Neuronal stem cell (in vitro differentiated cells): ENCODE measurements around the gene KCTD12.

Experiments
- DNase-seq: peaks from one replicate; pipeline ENCODE4 v3.0.0-alpha.2; 2013; ENCODE audit warnings: low spot score
- H2AFZ ChIP-seq: one replicate; pipeline ENCODE4 v1.6.1; 2013; ENCODE audit warnings: mild to moderate bottlenecking, low read length, inconsistent platforms
- H2AK5ac ChIP-seq: 2 replicates; pipeline ENCODE4 v1.6.1; 2013; ENCODE audit warnings: low read depth, mild to moderate bottlenecking, inconsistent platforms, low read length, moderate library complexity, mixed read lengths
- H2BK120ac ChIP-seq: 2 replicates; pipeline ENCODE4 v1.6.1; 2013; ENCODE audit warnings: low read depth, mild to moderate bottlenecking, inconsistent platforms, low read length, moderate library complexity, mixed read lengths
- H2BK12ac ChIP-seq: one replicate; pipeline ENCODE4 v1.6.1; 2013; ENCODE audit warnings: low read length, inconsistent platforms
- H2BK15ac ChIP-seq: 2 replicates; pipeline ENCODE4 v1.6.1; 2013; ENCODE audit warnings: mild to moderate bottlenecking, low read length, inconsistent platforms, mixed read lengths
- H2BK5ac ChIP-seq: one replicate; pipeline ENCODE4 v1.6.1; 2013; ENCODE audit warnings: inconsistent platforms, mild to moderate bottlenecking, low read length, moderate library complexity
- H3K14ac ChIP-seq: one replicate; pipeline ENCODE4 v1.6.1; 2013; ENCODE audit warnings: low read length, inconsistent platforms
- H3K18ac ChIP-seq: 2 replicates; pipeline ENCODE4 v1.6.1; 2013; ENCODE audit warnings: low read length, inconsistent platforms
- H3K23ac ChIP-seq: 2 replicates; pipeline ENCODE4 v1.6.1; 2013; ENCODE audit warnings: low read depth, mild to moderate bottlenecking, mixed read lengths, low read length, inconsistent platforms; ENCODE audit not compliant: poor library complexity
- H3K27ac ChIP-seq: replicated peaks from 3 replicates; pipeline ENCODE4 v1.5.1; 2013; ENCODE audit warnings: low read length, inconsistent platforms
- H3K27me3 ChIP-seq, 3 experiments: 2 replicates each; pipeline ENCODE4 v1.6.1; 2013; ENCODE audit warnings: low read length in 3 of 3, mild to moderate bottlenecking in 2 of 3, inconsistent platforms in 1 of 3, low read depth in 1 of 3, mixed read lengths in 1 of 3, moderate library complexity in 1 of 3; ENCODE audit not compliant: control insufficient read depth in 3 of 3, insufficient read depth in 3 of 3
- H3K36me3 ChIP-seq, 2 donors: replicated peaks in 1 of 2; 2 replicates each; pipeline ENCODE4 v1.6.1; 2013; ENCODE audit warnings: low read length in 2 of 2; ENCODE audit not compliant: control insufficient read depth in 2 of 2, insufficient read depth in 2 of 2
- H3K4ac ChIP-seq: 2 replicates; pipeline ENCODE4 v1.6.1; 2013; ENCODE audit warnings: inconsistent platforms, mild to moderate bottlenecking, low read length, moderate library complexity
- H3K4me1 ChIP-seq, 2 donors: 1 replicate in 1 of 2; 2 replicates in 1 of 2; pipeline ENCODE4 v1.6.1; 2013; ENCODE audit warnings: low read length in 2 of 2, low read depth in 1 of 2; ENCODE audit not compliant: control insufficient read depth in 2 of 2, insufficient read depth in 1 of 2
- H3K4me2 ChIP-seq: one replicate; pipeline ENCODE4 v1.6.1; 2013; ENCODE audit warnings: mild to moderate bottlenecking, low read length, inconsistent platforms; ENCODE audit not compliant: insufficient read depth, poor library complexity, severe bottlenecking
- H3K4me3 ChIP-seq, 2 donors: 2 replicates each; pipeline ENCODE4 v1.5.1; 2013; ENCODE audit warnings: low read length in 2 of 2, mild to moderate bottlenecking in 2 of 2, inconsistent platforms in 1 of 2, moderate library complexity in 1 of 2
- H3K79me1 ChIP-seq: one replicate; pipeline ENCODE4 v1.6.1; 2013; ENCODE audit warnings: low read depth, mild to moderate bottlenecking, inconsistent platforms, low read length, moderate library complexity
- H3K9ac ChIP-seq: one replicate; pipeline ENCODE4 v1.6.1; 2013; ENCODE audit warnings: mild to moderate bottlenecking, low read depth, low read length, inconsistent platforms; ENCODE audit not compliant: poor library complexity
- H3K9me3 ChIP-seq, 2 donors: replicated peaks in 1 of 2; 2 replicates each; pipeline versions ENCODE3 to v1.6.1; 2013; ENCODE audit warnings: low read length in 2 of 2, mild to moderate bottlenecking in 2 of 2, inconsistent platforms in 1 of 2, low read depth in 1 of 2, mixed read lengths in 1 of 2, moderate library complexity in 1 of 2; ENCODE audit not compliant: control insufficient read depth in 2 of 2, insufficient read depth in 1 of 2
- H4K8ac ChIP-seq: one replicate; pipeline ENCODE4 v1.6.1; 2013; ENCODE audit warnings: low read depth, mild to moderate bottlenecking, inconsistent platforms, low read length, moderate library complexity
- H4K91ac ChIP-seq: one replicate; pipeline ENCODE4 v1.6.1; 2013; ENCODE audit warnings: low read length, low read depth, mild to moderate bottlenecking, inconsistent platforms; ENCODE audit not compliant: poor library complexity
- WGBS, 2 donors: extraction: QIAGEN DNeasy Blood & Tissue Kit; methylation state at CpG; one replicate each; pipeline ENCODE4 v1.1.7; 2013; ENCODE audit warnings: missing lambda C conversion rate in 2 of 2, mixed read lengths in 1 of 2; ENCODE audit not compliant: insufficient read length in 2 of 2, insufficient replicate concordance in 1 of 2; ENCODE audit errors: extremely low coverage in 2 of 2; 5-methylcytosine and 5-hydroxymethylcytosine counted together

Gene KCTD12

GRCh38 chr13:76871432-76871831 is 14.8 kb downstream of the KCTD12 start:
- H3K14ac ChIP-seq, result no peak overlapping the region
- H3K27me3 ChIP-seq, result no peaks in the 10 kb centered on the region
- no peak overlapping the region for H3K4ac ChIP-seq
- no peaks in the 10 kb centered on the region for H3K79me1 ChIP-seq
- no peaks in the 10 kb centered on the region for H3K9me3 ChIP-seq
- no peak overlapping the region for H3K9ac ChIP-seq
- no peak overlapping the region for H4K91ac ChIP-seq
- H2BK15ac ChIP-seq, result no peak overlapping the region
- WGBS, 2 donors, result no CpG with 5 or more reads among the region's 3 CpGs
- no peak overlapping the region for H3K4me2 ChIP-seq
- no peak overlapping the region for H3K18ac ChIP-seq
- H3K4me3 ChIP-seq, result no peak overlapping the region
- H2AK5ac ChIP-seq, result no peak overlapping the region
- H2AFZ ChIP-seq, result no peak overlapping the region
- no peak overlapping the region for H2BK12ac ChIP-seq
- no peaks in the 10 kb centered on the region for H3K4me1 ChIP-seq
- H3K23ac ChIP-seq, result no peak overlapping the region
- no peak overlapping the region for H2BK120ac ChIP-seq
- H4K8ac ChIP-seq, result no peak overlapping the region
- no peak overlapping the region for H2BK5ac ChIP-seq
- DNase-seq, result no peak
- no peak overlapping the region for H3K27ac ChIP-seq
- no peaks in the 10 kb centered on the region for H3K36me3 ChIP-seq

- Histone ChIP-seq H3K4me1 (no peaks in the 10 kb centered on the region), H3K4me3 (no peak overlapping the region), H2AFZ (no peak overlapping the region), H3K27me3 (no peaks in the 10 kb centered on the region), H3K36me3 (no peaks in the 10 kb centered on the region), H3K4ac (no peak overlapping the region), H3K4me2 (no peak overlapping the region), H2BK120ac (no peak overlapping the region), H3K14ac (no peak overlapping the region), H3K27ac (no peak overlapping the region), H4K8ac (no peak overlapping the region), H3K23ac (no peak overlapping the region), H2BK5ac (no peak overlapping the region), H3K18ac (no peak overlapping the region), H2BK12ac (no peak overlapping the region), H4K91ac (no peak overlapping the region), H2AK5ac (no peak overlapping the region), H3K9me3 (no peaks in the 10 kb centered on the region), H3K79me1 (no peaks in the 10 kb centered on the region), H3K9ac (no peak overlapping the region), H2BK15ac (no peak overlapping the region)
- DNase-seq, result no peak
Observed at GRCh38 chr13:76868371-76868770, 17.8 kb downstream of the KCTD12 start.

- Histone ChIP-seq H4K8ac (no peak overlapping the region), H3K36me3 (no peaks in the 10 kb centered on the region), H2BK5ac (no peak overlapping the region), H2BK120ac (no peak overlapping the region), H3K27me3 (no peaks in the 10 kb centered on the region), H3K27ac (no peak overlapping the region), H3K79me1 (no peaks in the 10 kb centered on the region), H3K9ac (no peak overlapping the region), H2BK15ac (no peak overlapping the region), H2AK5ac (no peak overlapping the region), H4K91ac (no peak overlapping the region), H2AFZ (no peak overlapping the region), H2BK12ac (no peak overlapping the region), H3K4ac (no peak overlapping the region), H3K4me1 (no peaks in the 10 kb centered on the region), H3K9me3 (no peaks in the 10 kb centered on the region), H3K23ac (no peak overlapping the region), H3K4me2 (no peak overlapping the region), H3K14ac (no peak overlapping the region), H3K18ac (no peak overlapping the region), H3K4me3 (no peak overlapping the region)
- WGBS, 2 donors, result no CpG with 5 or more reads among the region's 1 CpG
- DNase-seq, result no peak
Observed at GRCh38 chr13:76865996-76866503, 20.2 kb downstream of the KCTD12 start.

GRCh38 chr13:76865109-76865508 is 21.1 kb downstream of the KCTD12 start:
- no peaks in the 10 kb centered on the region for H3K36me3 ChIP-seq
- H2BK15ac ChIP-seq, result no peak overlapping the region
- no peak overlapping the region for H3K27ac ChIP-seq
- no peak overlapping the region for H3K4me3 ChIP-seq
- no peak overlapping the region for H2BK12ac ChIP-seq
- H2BK120ac ChIP-seq, result no peak overlapping the region
- H3K18ac ChIP-seq, result no peak overlapping the region
- H2AFZ ChIP-seq, result no peak overlapping the region
- H3K9me3 ChIP-seq, result no peaks in the 10 kb centered on the region
- H3K14ac ChIP-seq, result no peak overlapping the region
- no peaks in the 10 kb centered on the region for H3K27me3 ChIP-seq
- H4K91ac ChIP-seq, result no peak overlapping the region
- H3K79me1 ChIP-seq, result no peaks in the 10 kb centered on the region
- H2BK5ac ChIP-seq, result no peak overlapping the region
- H3K4me2 ChIP-seq, result no peak overlapping the region
- no peak overlapping the region for H4K8ac ChIP-seq
- no peak overlapping the region for H3K23ac ChIP-seq
- no peak for DNase-seq
- WGBS, 2 donors, result no CpG with 5 or more reads among the region's 4 CpGs
- no peaks in the 10 kb centered on the region for H3K4me1 ChIP-seq
- H3K9ac ChIP-seq, result no peak overlapping the region
- no peak overlapping the region for H2AK5ac ChIP-seq
- H3K4ac ChIP-seq, result no peak overlapping the region
